Measurements from ENCODE around the gene GOLGA6A.

The GOLGA6A gene

GRCh38 chr15:74043425-74044266 is 38.7 kb downstream of the GOLGA6A start:
- no peak overlapping the region for H2AFZ ChIP-seq (ENCODE audit: low read depth, low read length, severe bottlenecking)
- H4K20me1 ChIP-seq (ENCODE audit: low read depth, low read length): no peaks in the 10 kb centered on the region
- no peak for TF ChIP-seq CTCF (IDR thresholded peaks at IDR 0.05; ENCODE audit: insufficient read depth, low read length, poor library complexity, severe bottlenecking)
- no peak for TF ChIP-seq EZH2phosphoT487 (conservative IDR thresholded peaks at IDR 0.05; ENCODE audit: low read length)
- H3K4me3 ChIP-seq (ENCODE audit: insufficient read depth, low read length, poor library complexity, severe bottlenecking): no peak overlapping the region
- no peaks in the 10 kb centered on the region for H3K9me3 ChIP-seq (ENCODE audit: insufficient read depth, low read length)
- no peak overlapping the region for H3K4me2 ChIP-seq (ENCODE audit: low read depth, low read length, poor library complexity, severe bottlenecking)
- no peaks in the 10 kb centered on the region for H3K27me3 ChIP-seq (ENCODE audit: low read length)
- H3K36me3 ChIP-seq (ENCODE audit: low read length): no peaks in the 10 kb centered on the region
- H3K27ac ChIP-seq (ENCODE audit: low read depth, low read length): no peak overlapping the region
- H3K9ac ChIP-seq (ENCODE audit: low read length): no peak overlapping the region
- no peaks in the 10 kb centered on the region for H3K79me2 ChIP-seq (ENCODE audit: insufficient read depth, low read length)
- no peaks in the 10 kb centered on the region for H3K9me2 ChIP-seq (replicated peaks; ENCODE audit: insufficient read depth, low read length)
- H3F3A ChIP-seq (ENCODE audit: insufficient read depth): no peaks in the 10 kb centered on the region

DNA sequence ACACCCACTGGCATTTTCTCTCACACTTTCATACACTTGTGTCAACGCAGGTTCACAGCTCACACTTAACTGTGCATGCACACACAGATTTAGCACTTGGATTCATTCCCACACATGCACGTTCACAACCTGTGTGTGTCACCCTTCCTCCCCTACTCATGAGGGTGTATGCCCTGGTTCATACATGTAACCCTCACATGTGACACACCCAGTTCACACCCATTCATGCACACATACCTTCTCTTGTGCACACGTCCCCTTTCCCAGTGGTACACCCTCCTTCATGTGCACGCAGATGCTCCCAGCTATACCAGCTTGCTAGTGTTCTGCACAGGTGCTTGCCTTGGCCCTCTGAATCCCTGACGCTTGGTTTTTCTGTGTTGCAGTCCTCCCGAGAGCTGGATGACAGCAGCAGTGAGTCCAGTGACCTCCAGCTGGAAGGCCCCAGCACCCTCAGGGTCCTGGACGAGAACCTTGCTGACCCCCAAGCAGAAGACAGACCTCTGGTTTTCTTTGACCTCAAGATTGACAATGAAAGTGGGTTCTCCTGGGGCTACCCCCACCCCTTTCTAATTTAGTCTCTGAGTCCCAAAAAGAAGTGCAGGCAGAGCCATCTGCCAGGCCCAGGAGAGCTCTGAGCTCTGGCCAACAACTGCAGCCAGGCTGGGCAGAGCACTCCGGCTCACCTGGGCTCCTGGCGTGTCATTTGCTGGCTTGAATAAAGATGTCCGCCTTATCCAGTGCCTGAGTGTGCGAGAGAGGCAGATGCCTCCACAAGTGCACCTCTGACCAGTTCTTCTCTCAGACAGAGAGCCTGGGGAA is 39.5 kb downstream of the GOLGA6A start:
- no peaks in the 10 kb centered on the region for H4K20me1 ChIP-seq (ENCODE audit: low read depth, low read length)
- H3K9me2 ChIP-seq (replicated peaks; ENCODE audit: insufficient read depth, low read length): no peaks in the 10 kb centered on the region
- TF ChIP-seq EZH2phosphoT487 (conservative IDR thresholded peaks at IDR 0.05; ENCODE audit: low read length): no peak
- no peak for TF ChIP-seq CTCF (IDR thresholded peaks at IDR 0.05; ENCODE audit: insufficient read depth, low read length, poor library complexity, severe bottlenecking)

GRCh38 chr15:74041777-74042435 is 40.4 kb downstream of the GOLGA6A start:
- TF ChIP-seq EZH2phosphoT487 (conservative IDR thresholded peaks at IDR 0.05; ENCODE audit: low read length) (no peak), CTCF (IDR thresholded peaks at IDR 0.05; ENCODE audit: insufficient read depth, low read length, poor library complexity, severe bottlenecking) (no peak)
- H4K20me1 ChIP-seq (ENCODE audit: low read depth, low read length): no peaks in the 10 kb centered on the region
- no peaks in the 10 kb centered on the region for H3K9me2 ChIP-seq (replicated peaks; ENCODE audit: insufficient read depth, low read length)
- no peaks in the 10 kb centered on the region for H3K27me3 ChIP-seq (ENCODE audit: low read length)
- no peak overlapping the region for H2AFZ ChIP-seq (ENCODE audit: low read depth, low read length, severe bottlenecking)
- H3K9me3 ChIP-seq (ENCODE audit: insufficient read depth, low read length): no peaks in the 10 kb centered on the region
- no peaks in the 10 kb centered on the region for H3K36me3 ChIP-seq (ENCODE audit: low read length)
- no peak overlapping the region for H3K27ac ChIP-seq (ENCODE audit: low read depth, low read length)
- H3K4me2 ChIP-seq (ENCODE audit: low read depth, low read length, poor library complexity, severe bottlenecking): no peak overlapping the region
- H3F3A ChIP-seq (ENCODE audit: insufficient read depth): no peaks in the 10 kb centered on the region
- H3K79me2 ChIP-seq (ENCODE audit: insufficient read depth, low read length): no peaks in the 10 kb centered on the region
- H3K4me3 ChIP-seq (ENCODE audit: insufficient read depth, low read length, poor library complexity, severe bottlenecking): no peak overlapping the region
- H3K9ac ChIP-seq (ENCODE audit: low read length): no peak overlapping the region

More for the DNA sequence above, 39.5 kb downstream of the GOLGA6A start:
- no peaks in the 10 kb centered on the region for H3F3A ChIP-seq (ENCODE audit: insufficient read depth)
- no peaks in the 10 kb centered on the region for H3K9me3 ChIP-seq (ENCODE audit: insufficient read depth, low read length)
- no peak overlapping the region for H3K9ac ChIP-seq (ENCODE audit: low read length)
- no peak overlapping the region for H2AFZ ChIP-seq (ENCODE audit: low read depth, low read length, severe bottlenecking)
- no peaks in the 10 kb centered on the region for H3K79me2 ChIP-seq (ENCODE audit: insufficient read depth, low read length)
- no peaks in the 10 kb centered on the region for H3K27me3 ChIP-seq (ENCODE audit: low read length)
- no peak overlapping the region for H3K27ac ChIP-seq (ENCODE audit: low read depth, low read length)
- H3K4me3 ChIP-seq (ENCODE audit: insufficient read depth, low read length, poor library complexity, severe bottlenecking): no peak overlapping the region
- H3K4me2 ChIP-seq (ENCODE audit: low read depth, low read length, poor library complexity, severe bottlenecking): no peak overlapping the region
- H3K36me3 ChIP-seq (ENCODE audit: low read length): no peaks in the 10 kb centered on the region

All from SU-DHL-6 (cell line).